ENCODE results near the gene NCOA1. TPM values are rescaled to one million over a fixed set of nuclear protein-coding genes. Genes with fewer than 3 reads are reported as not detected.

Gene NCOA1
- total RNA-seq, 4 donors from 2014 or later = 29.9 to 51.9 (median 40.1) TPM

- WGBS, 2 donors = 88 to 89% methylated on average over 2 of the region's 2 CpGs
- no peak overlapping the region for H3K4me3 ChIP-seq (replicated peaks in 1 of 3)
- no peaks in the 10 kb centered on the region for H3K4me1 ChIP-seq
- H3K36me3 ChIP-seq = no peaks in the 10 kb centered on the region
- no peak for DNase-seq
- no peaks in the 10 kb centered on the region for H3K27me3 ChIP-seq
- intact Hi-C loops (cut with DNase I) = no loop called here
- no peaks in the 10 kb centered on the region for H3K9me3 ChIP-seq
- no peak overlapping the region for H3K27ac ChIP-seq
- TF ChIP-seq, protein P1, sequence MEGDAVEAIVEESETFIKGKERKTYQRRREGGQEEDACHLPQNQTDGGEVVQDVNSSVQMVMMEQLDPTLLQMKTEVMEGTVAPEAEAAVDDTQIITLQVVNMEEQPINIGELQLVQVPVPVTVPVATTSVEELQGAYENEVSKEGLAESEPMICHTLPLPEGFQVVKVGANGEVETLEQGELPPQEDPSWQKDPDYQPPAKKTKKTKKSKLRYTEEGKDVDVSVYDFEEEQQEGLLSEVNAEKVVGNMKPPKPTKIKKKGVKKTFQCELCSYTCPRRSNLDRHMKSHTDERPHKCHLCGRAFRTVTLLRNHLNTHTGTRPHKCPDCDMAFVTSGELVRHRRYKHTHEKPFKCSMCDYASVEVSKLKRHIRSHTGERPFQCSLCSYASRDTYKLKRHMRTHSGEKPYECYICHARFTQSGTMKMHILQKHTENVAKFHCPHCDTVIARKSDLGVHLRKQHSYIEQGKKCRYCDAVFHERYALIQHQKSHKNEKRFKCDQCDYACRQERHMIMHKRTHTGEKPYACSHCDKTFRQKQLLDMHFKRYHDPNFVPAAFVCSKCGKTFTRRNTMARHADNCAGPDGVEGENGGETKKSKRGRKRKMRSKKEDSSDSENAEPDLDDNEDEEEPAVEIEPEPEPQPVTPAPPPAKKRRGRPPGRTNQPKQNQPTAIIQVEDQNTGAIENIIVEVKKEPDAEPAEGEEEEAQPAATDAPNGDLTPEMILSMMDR (IDR thresholded peaks at IDR 0.05) = no peak
- no peak for TF ChIP-seq POLR2A (IDR thresholded peaks at IDR 0.05)
These were observed 37.5 kb upstream of the NCOA1 start for GRCh38 chr2:24453379-24454073.

DNA sequence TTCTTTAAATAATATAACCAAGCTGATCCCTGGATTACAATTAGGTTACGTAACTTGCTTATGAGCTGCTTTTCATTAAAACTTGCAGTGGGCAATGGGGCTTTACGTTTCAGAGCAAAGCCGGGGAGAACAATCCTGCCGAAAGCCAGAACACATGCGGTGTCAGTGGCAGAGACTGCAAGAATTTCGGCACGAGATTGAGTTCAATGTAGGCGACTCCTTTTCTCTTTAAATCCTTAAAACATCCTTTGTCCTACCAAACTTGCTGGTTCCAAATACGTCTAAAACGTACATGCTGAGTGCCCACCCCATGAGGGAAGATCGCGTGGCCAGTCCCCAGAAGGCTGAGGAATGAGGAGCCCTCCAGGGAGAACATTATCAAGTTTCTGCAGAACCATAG, 36.8 kb upstream of the NCOA1 start:
- no peaks in the 10 kb centered on the region for H3K27me3 ChIP-seq
- 47 to 48% methylated on average over 12 of the region's 12 CpGs for WGBS, 2 donors
- no peak for DNase-seq
- intact Hi-C loops (cut with DNase I) = no loop called here
- no peaks in the 10 kb centered on the region for H3K9me3 ChIP-seq
- H3K27ac ChIP-seq = no peak overlapping the region
- H3K36me3 ChIP-seq = no peaks in the 10 kb centered on the region
- no peaks in the 10 kb centered on the region for H3K4me1 ChIP-seq
- TF ChIP-seq, protein P1 (IDR thresholded peaks at IDR 0.05) = no peak
- no peak for TF ChIP-seq POLR2A (IDR thresholded peaks at IDR 0.05)
- no peak overlapping the region for H3K4me3 ChIP-seq (replicated peaks in 1 of 3)

DNA sequence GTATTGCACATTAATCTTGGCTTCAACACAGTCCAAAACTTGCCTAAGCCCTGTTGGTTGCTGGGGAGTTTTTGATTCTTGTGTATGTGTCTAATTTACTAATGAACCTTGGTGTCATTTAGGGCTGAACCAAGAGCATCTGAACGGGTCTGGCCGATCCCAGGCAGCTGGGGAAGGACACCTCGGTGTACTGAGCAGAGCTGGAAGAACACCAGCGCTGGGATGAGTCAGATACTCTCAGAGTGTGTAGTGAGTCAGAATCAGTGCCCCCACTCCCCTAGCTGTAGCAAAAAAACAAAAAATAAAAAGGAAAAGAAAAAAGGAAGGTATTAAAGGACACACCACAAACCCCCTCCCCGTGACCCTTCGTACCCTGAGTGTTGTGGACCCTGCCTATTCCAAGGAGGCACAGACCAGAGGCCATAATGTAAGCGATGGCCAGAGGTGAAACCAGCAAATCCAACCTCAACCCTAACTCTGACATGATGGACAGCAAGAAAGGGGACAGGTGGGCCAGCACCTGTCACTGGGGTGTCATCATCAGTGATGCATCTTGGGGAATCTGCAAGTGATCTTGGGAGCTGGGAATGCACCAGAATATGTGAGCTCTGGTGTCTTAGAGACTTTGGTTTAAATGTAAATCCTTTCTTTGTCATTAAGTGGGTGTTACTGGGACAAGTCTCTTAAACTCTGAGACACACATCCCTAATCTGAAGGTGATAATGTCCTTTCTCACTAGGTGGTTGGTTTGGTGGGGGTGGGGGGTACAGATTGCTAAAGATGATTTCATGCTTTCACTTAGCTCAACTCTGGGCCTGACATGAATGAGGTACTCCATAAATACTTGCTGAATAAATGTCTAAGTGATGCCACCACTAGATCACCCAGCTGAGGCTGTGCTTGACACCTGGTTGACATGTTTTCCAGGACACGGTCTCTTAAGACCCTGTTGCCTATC, 34.2 kb upstream of the NCOA1 start:
- Histone ChIP-seq H3K9me3 (no peaks in the 10 kb centered on the region), H3K4me3 (replicated peaks in 1 of 3) (no peak overlapping the region), H3K27me3 (no peaks in the 10 kb centered on the region), H3K27ac (no peak overlapping the region), H3K36me3 (no peaks in the 10 kb centered on the region), H3K4me1 (no peaks in the 10 kb centered on the region)
- peak; percentile 13 to 24 for DNase-seq
- 64 to 75% methylated on average over 8 of the region's 8 CpGs for WGBS, 2 donors
- intact Hi-C loops (cut with DNase I) = no loop called here
- TF ChIP-seq, protein P1 (IDR thresholded peaks at IDR 0.05) = no peak
- TF ChIP-seq POLR2A (IDR thresholded peaks at IDR 0.05) = no peak

DNA sequence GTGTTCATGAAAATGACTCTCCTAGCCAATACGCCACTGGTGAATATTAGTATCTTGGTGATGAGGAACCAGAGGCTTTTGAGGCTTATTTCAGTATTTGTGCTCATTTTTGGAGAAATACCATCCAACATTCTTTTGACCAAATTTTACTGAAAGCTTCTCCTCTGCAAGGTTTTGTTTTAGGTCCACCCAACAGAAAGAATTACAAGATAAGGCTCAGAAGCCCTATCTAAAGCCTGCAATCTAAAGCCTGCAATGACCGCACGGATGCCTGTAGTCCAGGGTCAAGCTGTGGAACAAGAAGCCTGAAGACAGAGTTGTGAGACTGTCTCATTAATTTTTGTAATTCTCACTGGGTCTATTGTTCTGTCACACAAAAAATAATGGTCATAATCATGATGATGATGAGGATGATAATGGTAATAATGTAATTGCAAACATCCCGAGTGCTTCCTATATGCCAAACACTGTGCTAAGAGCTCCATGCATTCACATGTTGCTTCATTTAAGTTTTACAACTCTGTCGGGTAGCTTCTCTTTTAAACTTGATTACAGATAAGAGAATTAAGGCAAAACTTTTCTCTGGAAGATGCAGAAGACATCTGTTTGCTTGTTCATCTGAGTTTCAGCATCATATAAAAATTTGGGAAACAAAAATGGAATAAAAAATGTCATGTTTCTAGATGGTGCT, 33.2 kb upstream of the NCOA1 start:
- intact Hi-C loops (cut with DNase I) = no loop called here
- TF ChIP-seq, protein P1 (IDR thresholded peaks at IDR 0.05) = no peak
- TF ChIP-seq POLR2A (IDR thresholded peaks at IDR 0.05) = no peak
- Histone ChIP-seq H3K4me3 (replicated peaks in 1 of 3) (no peak overlapping the region), H3K9me3 (no peaks in the 10 kb centered on the region), H3K4me1 (no peaks in the 10 kb centered on the region), H3K36me3 (no peaks in the 10 kb centered on the region), H3K27me3 (no peaks in the 10 kb centered on the region), H3K27ac (no peak overlapping the region)
- WGBS, 2 donors = 88 to 89% methylated on average over 5 of the region's 5 CpGs
- DNase-seq = no peak
